ENCODE measurements around the gene ARPP21.

- TF ChIP-seq CTCF (IDR thresholded peaks at IDR 0.05) = no peak
- TF ChIP-seq EP300 (IDR thresholded peaks at IDR 0.05) = no peak
- no peak for TF ChIP-seq POLR2A (IDR thresholded peaks at IDR 0.05; ENCODE audit: low read depth)
- TF ChIP-seq POLR2AphosphoS5 (IDR thresholded peaks at IDR 0.05) = no peak
Observed at GRCh38 chr3:35635926-35636683, 3.2 kb upstream of the ARPP21 start.
